ENCODE results near the gene ARHGEF3.
"Not testable (repeated sequence)": the region's sequence is repeated elsewhere in the genome, so short reads cannot be mapped to it uniquely, and the experiment has no call there.

The ARHGEF3 gene

DNA sequence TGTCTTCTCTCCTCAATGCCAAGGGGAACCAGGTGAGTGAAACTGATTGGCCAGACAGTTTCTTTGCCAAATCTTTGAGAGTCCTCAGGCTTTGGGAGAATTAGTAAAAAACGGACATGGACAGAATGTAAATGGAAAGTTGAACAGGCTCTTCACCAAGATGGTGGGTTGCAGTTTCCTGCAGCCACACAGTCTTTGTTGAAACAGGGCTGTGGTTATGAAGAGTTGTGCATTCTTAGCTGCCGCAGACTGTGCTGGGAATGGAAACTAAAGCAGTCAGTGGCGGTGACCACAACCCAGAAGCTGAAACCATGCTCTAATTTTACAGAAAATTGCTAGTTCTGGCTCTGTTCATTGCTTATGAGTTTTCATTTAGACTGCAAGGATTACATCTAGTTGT lies 76.6 kb downstream of the ARHGEF3 start:
- no peak for DNase-seq (ENCODE audit: low read depth in 2 of 2)

DNA sequence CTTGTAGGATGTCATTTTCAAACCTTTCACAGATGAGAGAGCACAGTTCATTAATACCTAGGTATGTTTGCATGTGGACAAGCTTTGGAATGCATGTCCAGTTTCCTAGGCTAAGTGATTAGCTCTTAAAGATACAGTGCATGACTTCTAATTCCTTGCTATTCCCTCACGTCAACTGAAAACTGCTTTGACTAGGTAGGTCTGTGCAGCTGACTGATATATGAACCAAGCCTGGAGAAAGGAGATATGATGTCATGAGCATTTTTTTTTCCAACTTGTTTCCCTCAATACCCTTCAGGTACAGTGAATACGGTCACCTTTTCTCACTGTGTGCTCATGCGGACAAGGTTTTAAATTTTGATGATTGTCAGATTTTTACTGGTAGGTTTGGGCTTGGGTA lies 77.1 kb downstream of the ARHGEF3 start:
- no peak for DNase-seq (ENCODE audit: low read depth in 2 of 2)

DNA sequence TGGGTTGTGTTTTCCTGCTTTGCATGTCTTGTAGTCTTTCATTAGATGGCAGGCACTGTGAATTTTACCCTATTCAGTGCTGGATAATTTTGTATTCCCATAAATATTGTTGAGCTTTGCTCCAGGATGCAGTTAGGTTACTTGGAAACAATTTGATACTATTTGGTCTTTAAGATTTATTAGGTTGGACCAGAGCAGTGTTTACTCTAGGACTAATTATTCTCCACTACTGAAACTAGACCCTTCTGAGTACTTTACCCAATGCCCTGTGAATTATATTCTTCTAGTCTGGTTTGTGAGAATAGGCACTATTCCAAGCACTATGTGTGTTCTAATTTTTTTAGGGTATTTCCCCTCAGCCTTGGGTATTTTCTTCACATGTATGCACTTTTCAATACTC lies 80.9 kb downstream of the ARHGEF3 start:
- no peak for DNase-seq (ENCODE audit: low read depth in 2 of 2)

DNA sequence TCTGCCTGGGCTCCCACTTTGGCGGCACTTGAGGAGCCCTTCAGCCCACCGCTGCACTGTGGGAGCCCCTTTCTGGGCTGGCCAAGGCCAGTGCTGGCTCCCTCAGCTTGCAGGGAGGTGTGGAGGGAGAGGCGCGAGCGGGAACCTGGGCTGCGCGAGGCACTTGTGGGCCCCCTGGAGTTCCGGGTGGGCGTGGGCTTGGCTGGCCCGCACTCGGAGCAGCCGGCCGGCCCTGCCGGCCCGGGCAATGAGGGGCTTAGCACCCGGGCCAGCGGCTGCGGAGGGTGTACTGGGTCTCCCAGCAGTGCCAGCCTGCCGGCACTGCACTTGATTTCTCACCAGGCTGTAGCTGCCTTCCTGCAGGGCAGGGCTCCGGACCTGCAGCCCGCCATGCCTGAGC lies 82.9 kb downstream of the ARHGEF3 start:
- not testable (repeated sequence) for DNase-seq (ENCODE audit: low read depth in 2 of 2)

DNA sequence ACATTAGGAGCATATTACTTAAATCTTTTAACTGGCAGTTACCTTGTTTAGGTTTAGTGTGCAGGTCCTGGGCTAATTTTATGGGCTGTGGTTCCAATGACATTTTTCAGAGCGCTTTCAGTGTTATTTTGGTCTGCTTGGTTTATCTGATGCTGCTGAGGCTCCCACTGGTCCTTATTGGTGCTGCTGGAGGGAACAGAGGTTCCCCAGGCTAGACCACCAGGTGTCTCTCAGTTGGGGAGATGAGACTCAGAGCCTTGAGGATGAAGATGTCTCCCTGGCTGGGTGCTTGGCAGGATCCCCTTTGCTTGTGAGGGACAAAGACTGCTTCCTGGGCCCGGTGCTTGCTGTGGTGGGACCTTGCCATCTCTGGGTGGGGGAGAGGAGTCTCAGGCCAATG lies 90.4 kb downstream of the ARHGEF3 start:
- DNase-seq (ENCODE audit: low read depth in 2 of 2) = no peak

DNA sequence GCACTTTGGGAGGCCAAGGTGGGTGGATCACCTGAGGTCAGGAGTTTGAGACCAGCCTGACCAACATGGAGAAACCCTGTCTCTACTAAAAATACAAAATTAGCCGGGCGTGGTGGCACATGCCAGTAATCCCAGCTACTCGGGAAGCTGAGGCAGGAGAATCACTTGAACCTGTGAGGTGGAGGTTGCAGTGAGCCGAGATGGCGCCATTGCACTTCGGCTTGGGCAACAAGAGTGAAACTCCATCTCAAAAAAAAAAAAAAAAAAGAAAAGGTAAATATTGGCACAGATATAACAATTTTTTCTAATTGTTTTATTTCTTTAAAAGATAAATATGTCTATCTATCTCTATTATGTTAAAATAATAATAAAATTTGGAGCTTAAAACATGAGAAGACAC lies 94.3 kb downstream of the ARHGEF3 start:
- not testable (repeated sequence) for DNase-seq (ENCODE audit: low read depth in 2 of 2)

DNA sequence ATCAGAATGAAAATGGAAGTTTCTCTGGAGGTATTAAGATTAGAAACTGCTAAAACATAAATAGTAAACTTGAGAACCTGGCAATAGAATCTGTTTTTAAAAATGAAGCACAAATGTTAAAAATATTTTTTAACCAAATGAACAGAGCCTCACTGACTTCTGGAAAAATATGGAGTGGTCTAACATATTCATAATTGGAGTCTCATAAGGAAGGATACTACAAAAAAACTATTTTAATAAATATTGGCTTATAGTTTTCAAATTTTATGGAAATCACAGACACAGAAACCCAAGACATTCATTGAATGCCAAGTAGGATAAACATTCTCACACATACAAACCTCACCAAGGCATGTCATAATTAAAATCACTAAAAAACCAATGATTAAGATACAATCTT lies 95.1 kb downstream of the ARHGEF3 start:
- DNase-seq (ENCODE audit: low read depth in 2 of 2) = no peak

DNA sequence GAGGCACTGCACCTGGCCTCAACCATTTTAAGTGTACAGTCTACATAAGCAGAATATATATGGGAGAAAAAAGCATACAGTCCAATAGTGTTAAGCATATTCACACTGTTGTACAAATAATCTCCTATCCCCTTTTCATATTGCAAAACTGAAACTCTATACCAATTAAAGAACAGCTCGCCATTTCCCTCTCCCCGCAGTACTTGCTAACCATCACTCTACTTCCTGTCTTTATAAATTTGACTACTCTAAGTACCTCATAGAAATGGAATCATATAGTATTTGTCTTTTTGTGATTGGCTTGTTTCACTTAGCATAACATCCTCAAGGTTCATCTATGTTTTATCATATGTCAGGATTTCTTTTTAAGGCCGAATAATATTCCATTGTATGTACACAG lies 97.0 kb downstream of the ARHGEF3 start:
- DNase-seq (ENCODE audit: low read depth in 2 of 2) = no peak

DNA sequence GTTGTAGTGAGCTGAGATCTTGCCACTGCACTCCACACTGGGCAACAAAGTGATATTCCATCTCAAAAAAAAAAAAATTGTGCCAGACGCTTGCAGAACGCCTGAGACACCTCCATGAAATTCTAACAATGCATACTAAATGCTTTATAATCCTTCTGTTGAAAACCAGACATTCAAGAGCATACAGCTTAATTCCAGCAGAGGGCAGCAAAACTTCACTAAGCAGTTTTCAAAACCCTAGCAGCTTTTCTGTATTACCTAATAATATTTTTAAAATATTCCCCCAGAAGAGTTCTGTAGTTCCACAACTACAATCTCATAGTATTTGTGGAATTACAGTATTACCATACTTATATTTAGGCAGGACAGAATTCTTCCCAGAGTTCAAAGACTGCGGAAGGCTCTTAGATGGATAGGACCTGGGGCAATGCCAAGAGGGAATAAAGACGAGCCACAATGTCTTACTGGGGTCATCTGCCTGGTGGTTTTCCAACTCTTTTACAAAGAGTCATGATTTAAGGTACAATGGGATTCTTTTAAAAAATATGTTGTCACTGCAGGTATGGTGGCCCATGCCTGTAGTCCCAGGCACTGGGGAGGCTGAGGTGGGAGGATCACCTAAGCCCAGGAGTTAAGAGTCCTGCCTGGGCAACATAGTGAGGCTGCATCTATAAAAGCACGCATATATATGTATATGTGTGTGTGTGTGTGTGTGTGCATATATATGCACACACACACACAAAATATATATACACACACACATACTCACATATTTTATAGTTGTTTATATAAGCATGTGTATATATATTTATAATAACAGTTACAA lies 99.0 kb downstream of the ARHGEF3 start:
- DNase-seq (ENCODE audit: low read depth in 2 of 2) = peak in 1 of 2 donors; percentile 39

DNA sequence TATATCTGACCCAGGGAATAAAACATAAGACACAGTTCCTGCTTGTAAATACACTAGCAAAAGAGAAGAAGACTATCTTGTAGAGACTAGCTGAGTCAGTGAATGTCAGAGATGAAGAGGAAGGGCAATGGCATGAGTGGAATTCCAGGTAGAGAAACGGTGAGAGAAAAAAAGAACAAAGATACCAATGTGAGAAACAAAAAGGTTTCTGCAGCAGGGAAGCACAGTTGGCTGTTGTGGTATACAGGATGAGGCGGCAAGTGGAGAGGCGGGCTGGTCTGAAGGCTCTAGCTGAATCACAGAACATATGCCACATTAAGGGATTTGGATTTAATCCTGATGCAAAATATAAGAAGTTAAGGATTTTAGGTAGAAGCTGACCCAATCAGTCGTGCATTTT lies 101.6 kb downstream of the ARHGEF3 start:
- DNase-seq (ENCODE audit: low read depth in 2 of 2) = no peak

DNA sequence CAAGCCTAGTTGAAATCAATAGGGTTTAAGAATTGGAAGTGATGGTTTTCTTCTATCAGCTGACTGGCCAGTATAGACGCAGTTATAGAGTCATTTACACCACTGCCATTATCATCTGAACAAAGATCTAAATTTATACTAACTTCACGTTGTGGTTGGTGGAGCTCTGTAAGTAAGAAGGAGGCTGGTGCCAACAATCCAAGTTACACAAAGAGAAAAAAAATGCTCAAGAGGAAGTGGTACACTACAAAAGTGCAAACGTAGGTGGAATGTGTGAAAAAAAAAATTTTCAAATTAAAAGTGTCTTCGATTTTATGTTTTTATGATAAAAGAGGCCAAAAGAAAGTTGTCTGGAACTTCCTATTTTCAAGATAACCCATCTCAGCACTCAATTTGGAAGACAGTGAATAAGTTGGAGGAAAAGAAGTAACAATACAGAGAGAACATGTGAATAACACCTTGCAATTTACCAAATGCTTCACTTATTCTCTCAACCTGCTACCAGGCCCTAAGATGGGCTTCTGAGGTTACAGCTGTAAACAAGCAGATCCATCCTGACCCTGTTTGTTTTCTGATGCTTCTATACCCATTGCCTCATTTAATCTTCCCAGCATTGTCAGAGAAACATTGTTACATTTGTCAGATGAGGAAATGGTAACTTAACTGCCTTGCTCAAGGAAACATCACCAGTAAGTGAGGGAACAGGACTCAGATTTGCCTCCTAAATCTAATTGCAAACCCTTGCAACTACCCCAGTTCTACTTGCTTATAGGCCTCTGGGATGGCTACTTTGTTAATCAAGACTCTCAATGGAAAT lies 106.7 kb downstream of the ARHGEF3 start:
- DNase-seq (ENCODE audit: low read depth in 2 of 2) = no peak

DNA sequence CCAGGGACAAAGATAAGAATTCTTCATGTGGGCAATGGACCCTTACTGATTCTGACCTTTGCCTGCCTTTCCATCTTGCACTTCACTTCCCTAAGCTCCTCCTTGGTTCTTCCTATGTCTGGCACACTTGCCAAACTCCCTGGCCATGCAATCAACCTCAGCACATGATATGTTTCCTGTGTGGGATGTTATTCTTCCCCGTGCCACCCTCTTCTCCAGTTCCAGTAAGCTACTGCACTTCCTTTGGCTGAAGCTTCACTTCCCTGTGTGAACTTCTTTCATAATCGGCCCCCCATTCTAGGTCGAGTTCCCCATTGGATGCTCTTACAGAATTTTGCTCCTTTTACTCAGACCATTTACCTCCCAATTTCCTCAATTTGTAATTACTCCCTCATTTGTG lies 108.0 kb downstream of the ARHGEF3 start:
- DNase-seq (ENCODE audit: low read depth in 2 of 2) = no peak

DNA sequence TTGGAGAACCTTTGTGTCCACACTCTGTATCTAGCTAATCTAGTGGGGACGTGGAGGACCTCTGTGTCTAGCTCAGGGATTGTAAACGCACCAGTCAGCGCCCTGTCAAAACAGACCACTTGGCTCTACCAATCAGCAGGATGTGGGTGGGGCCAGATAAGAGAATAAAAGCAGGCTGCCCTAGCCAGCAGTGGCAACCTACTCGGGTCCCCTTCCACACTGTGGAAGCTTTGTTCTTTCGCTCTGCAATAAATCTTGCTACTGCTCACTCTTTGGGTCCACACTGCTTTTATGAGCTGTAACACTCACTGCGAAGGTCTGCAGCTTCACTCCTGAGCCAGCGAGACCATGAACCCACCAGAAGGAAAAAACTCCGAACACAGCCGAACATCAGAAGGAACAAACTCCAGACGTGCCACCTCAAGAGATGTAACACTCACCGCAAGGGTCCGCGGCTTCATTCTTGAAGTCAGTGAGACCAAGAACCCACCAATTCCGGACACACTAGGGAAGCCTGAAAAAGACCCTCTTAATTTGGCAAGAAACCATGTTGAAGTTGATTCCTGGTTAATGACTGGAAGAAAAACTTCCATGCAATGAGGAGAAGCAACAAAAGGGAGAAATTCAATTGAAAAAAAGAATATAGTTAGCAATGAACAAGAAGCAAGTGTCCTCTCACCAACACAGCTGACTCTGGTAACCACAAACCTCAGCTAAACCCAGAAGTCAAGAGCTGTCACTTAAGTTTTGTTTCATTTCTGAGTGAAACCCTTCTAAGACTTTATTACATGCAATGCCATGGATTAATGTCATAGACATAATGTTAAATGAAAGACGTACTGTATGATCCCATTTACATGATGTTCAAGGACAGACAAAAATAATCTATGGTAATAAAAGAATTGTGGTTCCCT lies 109.0 kb downstream of the ARHGEF3 start:
- DNase-seq (ENCODE audit: low read depth in 2 of 2) = not testable (repeated sequence)

DNA sequence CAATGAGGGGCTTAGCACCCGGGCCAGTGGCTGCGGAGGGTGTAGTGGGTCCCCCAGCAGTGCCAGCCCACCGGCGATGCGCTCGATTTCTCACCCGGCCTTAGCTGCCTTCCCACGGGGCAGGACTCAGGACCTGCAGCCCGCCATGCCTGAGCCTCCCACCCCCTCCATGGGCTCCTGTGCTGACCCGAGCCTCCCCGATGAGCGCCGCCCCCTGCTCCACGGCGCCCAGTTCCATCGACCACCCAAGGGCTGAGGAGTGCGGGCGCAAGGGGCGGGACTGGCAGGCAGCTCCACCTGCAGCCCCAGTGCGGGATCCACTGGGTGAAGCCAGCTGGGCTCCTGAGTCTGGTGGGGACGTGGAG lies 109.8 kb downstream of the ARHGEF3 start:
- DNase-seq (ENCODE audit: low read depth in 2 of 2) = not testable (repeated sequence)

DNA sequence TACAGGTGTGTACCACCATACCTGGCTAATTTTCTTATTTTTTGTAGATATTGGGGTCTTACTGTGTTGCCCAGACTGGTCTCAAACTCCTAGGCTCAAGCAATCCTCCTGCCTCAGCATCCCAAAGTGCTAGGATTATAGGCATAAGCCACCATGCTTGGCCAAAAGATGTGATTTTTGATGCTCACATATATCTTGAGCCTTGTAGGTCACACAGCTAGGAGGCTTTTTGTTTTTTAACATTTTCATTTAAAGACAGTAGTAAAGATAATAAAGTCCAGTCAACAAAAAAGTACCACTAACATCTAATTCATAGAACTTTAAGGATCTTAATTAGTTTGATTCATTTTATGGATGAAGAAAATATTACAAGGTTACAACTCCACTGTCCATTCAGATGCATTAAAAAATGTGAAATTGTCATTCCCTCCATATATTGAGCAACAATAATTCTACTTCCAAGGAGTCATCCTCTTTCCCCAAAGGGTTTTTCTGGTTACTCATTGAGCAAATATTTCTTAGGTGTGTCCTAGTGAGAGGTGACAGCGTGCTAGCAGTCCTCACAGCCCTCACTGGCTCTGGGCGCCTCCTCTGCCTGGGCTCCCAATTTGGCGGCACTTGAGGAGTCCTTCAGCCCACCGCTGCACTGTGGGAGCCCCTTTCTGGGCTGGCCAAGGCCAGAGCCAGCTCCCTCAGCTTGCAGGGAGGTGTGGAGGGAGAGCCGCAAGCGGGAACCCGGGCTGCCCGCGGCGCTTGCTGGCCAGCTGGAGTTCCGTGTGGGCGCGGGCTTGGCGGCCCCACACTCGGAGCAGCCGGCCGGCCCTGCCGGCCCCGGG lies 110.4 kb downstream of the ARHGEF3 start:
- DNase-seq (ENCODE audit: low read depth in 2 of 2) = no peak

DNA sequence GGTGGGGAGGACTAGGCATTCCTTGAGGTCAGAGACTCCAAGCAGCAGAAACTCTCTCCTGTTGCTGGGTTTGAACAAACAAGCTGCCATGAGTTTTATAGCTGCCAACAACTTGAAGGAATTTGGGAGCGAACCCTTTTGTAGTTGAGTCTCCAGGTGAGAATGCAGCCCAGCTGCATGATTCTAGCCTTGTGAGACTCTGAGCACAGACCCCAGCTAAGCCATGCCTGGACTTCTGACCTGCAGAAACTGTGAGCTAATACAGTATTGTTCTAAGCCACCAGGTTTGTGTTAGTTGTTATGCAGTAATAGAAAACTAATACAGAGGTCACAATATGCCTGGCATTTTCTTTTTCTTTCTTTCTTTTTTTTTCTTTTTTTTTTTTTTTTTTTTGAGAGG lies 112.4 kb downstream of the ARHGEF3 start:
- no peak for DNase-seq (ENCODE audit: low read depth in 2 of 2)

DNA sequence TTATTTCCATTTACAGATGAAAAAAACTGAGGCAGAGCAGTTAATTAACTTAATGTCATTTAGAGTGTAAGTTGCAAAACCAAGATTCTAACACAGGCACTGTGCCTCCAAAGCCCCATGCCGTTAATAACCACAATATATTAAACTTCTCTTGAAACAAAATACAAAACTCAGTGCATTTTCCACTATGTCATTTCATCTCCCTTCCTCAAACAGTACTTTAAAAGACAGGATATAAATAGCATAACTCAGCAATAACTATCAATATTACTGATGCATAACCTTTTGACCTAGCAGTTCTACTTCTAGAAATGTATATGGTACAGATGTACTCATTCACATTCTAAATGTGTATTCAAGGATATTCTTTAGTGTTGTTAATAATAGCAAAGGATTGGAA lies 113.6 kb downstream of the ARHGEF3 start:
- DNase-seq (ENCODE audit: low read depth in 2 of 2) = no peak

DNA sequence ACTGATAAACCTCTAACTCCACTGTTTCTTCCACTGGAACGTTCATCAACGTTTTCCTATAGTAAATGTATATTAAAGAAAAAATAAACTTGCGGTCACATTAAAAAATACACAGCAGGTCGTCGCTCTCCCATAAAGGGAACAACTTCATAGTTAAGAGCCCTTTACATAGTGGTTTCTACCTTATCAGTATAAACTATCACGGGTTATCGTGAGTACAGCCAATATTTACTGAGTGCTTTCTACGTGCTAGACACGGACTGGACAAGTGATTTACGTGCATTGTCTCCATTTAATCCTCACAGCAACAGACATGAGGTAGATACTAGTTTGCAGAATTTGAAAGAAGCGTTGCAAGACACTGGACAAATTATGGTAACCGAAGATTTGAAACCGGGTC lies 117.7 kb downstream of the ARHGEF3 start:
- DNase-seq (ENCODE audit: low read depth in 2 of 2) = no peak

DNA sequence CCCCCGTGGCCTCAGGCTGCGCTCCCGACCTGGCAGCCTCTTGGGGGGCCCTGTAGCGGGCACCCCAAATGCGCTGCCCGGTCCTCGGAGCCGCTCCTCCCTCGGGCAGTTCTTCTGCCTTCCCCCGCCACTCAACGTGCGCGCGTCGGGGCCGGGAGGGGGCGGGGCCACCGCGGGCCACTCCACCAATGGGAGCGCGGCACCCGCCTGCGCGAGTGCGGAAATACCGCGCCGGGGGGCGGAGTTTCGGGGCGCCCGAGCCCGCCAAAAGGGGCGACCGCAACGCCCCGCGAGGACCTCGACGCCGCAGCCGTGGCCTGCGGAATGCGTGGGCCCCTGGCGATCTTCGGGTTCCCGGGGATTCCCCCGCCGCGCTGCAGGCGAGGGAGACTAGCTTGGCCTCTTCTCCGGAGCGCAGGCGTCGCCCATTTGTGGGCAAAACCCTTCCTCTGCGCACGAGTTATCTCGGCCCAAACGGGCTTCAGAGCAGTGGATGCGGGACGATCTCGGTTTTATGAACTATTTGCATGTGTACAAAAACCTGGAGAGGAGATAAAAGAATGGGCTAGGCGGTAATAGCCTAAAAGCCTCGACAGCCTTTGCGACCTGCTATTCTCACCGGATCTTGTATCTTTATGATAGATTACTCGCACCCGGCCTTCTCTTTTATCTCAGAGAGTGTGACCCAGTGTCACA lies 118.5 kb downstream of the ARHGEF3 start, which contains the start of gene TASOR:
TSS of gene TASOR (minus strand) at position 144 of the 696 bp plus-strand sequence. CDS start 259 bp downstream, outside the sequence.
- DNase-seq (ENCODE audit: low read depth in 2 of 2) = peak; percentile 65 to 78

DNA sequence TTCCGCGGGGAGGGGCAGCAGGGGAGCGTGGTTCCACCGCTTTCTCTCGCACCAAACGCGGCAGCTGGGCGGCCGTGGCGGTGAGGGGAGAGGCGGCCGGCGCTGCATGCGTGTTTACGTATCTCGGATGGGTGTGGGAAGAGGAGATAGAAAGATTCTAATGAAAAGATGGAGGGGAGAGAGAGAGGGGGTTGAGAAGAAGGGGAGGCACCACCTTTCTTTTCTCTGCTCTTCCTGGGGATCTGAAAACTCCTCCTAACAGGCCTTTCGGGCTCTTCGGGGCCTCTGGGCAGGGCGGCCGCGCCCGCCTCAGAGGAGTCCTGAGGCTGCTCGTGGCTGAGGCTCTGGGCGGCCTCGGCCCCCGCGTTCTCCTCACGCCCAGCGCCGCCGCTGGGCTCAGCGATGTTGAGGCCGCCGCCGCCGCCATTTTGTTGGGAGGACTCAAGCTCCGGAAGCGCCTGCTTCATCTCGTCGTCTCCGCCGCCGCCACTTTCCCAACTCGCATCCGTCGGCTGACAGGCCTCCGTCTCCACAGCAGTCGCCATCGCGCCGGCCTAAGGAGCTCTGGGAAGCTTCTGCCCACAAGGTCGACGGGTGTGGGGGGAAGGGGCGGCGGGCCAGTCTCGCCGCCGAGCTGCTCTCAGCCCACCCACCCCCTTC lies 119.2 kb downstream of the ARHGEF3 start:
- DNase-seq (ENCODE audit: low read depth in 2 of 2) = peak; percentile 27 to 50

All from stimulated activated CD4-positive, alpha-beta T cell treated with anti-CD3 and anti-CD28 coated beads, Interleukin-1b, Interleukin-23, amount 100 ng/mL, for 1 hour (primary cell).